MM.1S (cell line): ENCODE results near the gene CDC42BPA.

Source experiments
- CTCF ChIP-seq: fragments of 300-600 bp; sonication (generic); IDR thresholded peaks from 2 replicates; pipeline ENCODE4 v1.5.1; 2016; ENCODE audit warnings: antibody characterized with exemption, low read length, mixed read lengths
- EZH2 ChIP-seq: fragments of 300-600 bp; sonication (generic); optimal IDR thresholded peaks from 2 replicates; pipeline ENCODE3; 2017; ENCODE audit warnings: low read depth, mild to moderate bottlenecking, antibody characterized with exemption, low read length, mixed read lengths

- TF ChIP-seq EZH2 (no peak), CTCF (no peak)
These were observed 52.4 kb downstream of the CDC42BPA start for GRCh38 chr1:227265891-227266290.
